Endothelial cell (in vitro differentiated cells): ENCODE measurements around the gene SORCS2. TPM values are rescaled to one million over a fixed set of nuclear protein-coding genes. Genes with fewer than 3 reads are reported as not detected.

Source experiments
- DNase-seq: peaks from one replicate; pipeline ENCODE4 v3.0.0; 2021; ENCODE audit warnings: low spot score
- H3K27ac Mint-ChIP-seq: one replicate; pipeline ENCODE4 v1.8.0; 2021; ENCODE audit warnings: mixed read lengths, inconsistent platforms; ENCODE audit not compliant: unreplicated experiment
- H3K27me3 Mint-ChIP-seq: one replicate; pipeline ENCODE4 v1.8.0; 2021; ENCODE audit warnings: mild to moderate bottlenecking, moderate library complexity, mixed read lengths, inconsistent platforms; ENCODE audit not compliant: unreplicated experiment
- H3K36me3 Mint-ChIP-seq: one replicate; pipeline ENCODE4 v1.8.0; 2021; ENCODE audit warnings: mild to moderate bottlenecking, low read depth, mixed read lengths, inconsistent platforms; ENCODE audit not compliant: unreplicated experiment
- H3K4me1 Mint-ChIP-seq: one replicate; pipeline ENCODE4 v1.8.0; 2021; ENCODE audit warnings: mild to moderate bottlenecking, mixed read lengths, inconsistent platforms; ENCODE audit not compliant: unreplicated experiment
- H3K4me3 Mint-ChIP-seq: one replicate; pipeline ENCODE4 v1.8.0; 2021; ENCODE audit warnings: mild to moderate bottlenecking, mixed read lengths, inconsistent platforms; ENCODE audit not compliant: unreplicated experiment
- H3K9me3 Mint-ChIP-seq: one replicate; pipeline ENCODE4 v1.8.0; 2021; ENCODE audit warnings: mixed read lengths, inconsistent platforms; ENCODE audit not compliant: unreplicated experiment
- CTCF ChIP-seq: fragments of 200-600 bp; sonication (generic); IDR thresholded peaks from one replicate; pipeline ENCODE4 v1.5.0; 2021; ENCODE audit warnings: antibody characterized with exemption; ENCODE audit not compliant: unreplicated experiment
- total RNA-seq: library from RNA; stranded (reverse); fragmentation: NEBNext Ultra II Directional; extraction: Animal tissue kit (Norgen Biotek cat#: 25700); gene quantifications from one replicate; pipeline ENCODE4 v1.2.1, GENCODE V29; 2021; ENCODE audit not compliant: unreplicated experiment

Gene SORCS2
- total RNA-seq, 1 donor from 2014 or later, result 1.3 TPM

GRCh38 chr4:7608046-7608445 is 415.7 kb downstream of the SORCS2 start:
- H3K27ac Mint-ChIP-seq, result no peak overlapping the region
- no peaks in the 10 kb centered on the region for H3K4me1 Mint-ChIP-seq
- peaks cover 3% of the 10 kb centered on the region for H3K9me3 Mint-ChIP-seq
- peaks cover 5% of the 10 kb centered on the region for H3K36me3 Mint-ChIP-seq
- no peak for TF ChIP-seq CTCF
- DNase-seq, result no peak
- H3K27me3 Mint-ChIP-seq, result peaks cover 7% of the 10 kb centered on the region
- no peak overlapping the region for H3K4me3 Mint-ChIP-seq

- H3K36me3 Mint-ChIP-seq, result no peaks in the 10 kb centered on the region
- no peak for TF ChIP-seq CTCF
- H3K4me1 Mint-ChIP-seq, result no peaks in the 10 kb centered on the region
- no peaks in the 10 kb centered on the region for H3K9me3 Mint-ChIP-seq
- DNase-seq, result no peak
- H3K27ac Mint-ChIP-seq, result no peak overlapping the region
- H3K4me3 Mint-ChIP-seq, result no peak overlapping the region
- H3K27me3 Mint-ChIP-seq, result peaks cover 7% of the 10 kb centered on the region
Observed at GRCh38 chr4:7609316-7609715, 417.0 kb downstream of the SORCS2 start.

- no peak overlapping the region for H3K4me3 Mint-ChIP-seq
- no peak overlapping the region for H3K27ac Mint-ChIP-seq
- TF ChIP-seq CTCF, result no peak
- no peaks in the 10 kb centered on the region for H3K9me3 Mint-ChIP-seq
- no peaks in the 10 kb centered on the region for H3K36me3 Mint-ChIP-seq
- DNase-seq, result no peak
- H3K27me3 Mint-ChIP-seq, result peaks cover 7% of the 10 kb centered on the region
- no peaks in the 10 kb centered on the region for H3K4me1 Mint-ChIP-seq
Observed at GRCh38 chr4:7610022-7610670, 417.8 kb downstream of the SORCS2 start.

- Mint-ChIP-seq H3K9me3 (no peaks in the 10 kb centered on the region), H3K36me3 (no peaks in the 10 kb centered on the region), H3K4me3 (no peak overlapping the region), H3K27me3 (peaks cover 7% of the 10 kb centered on the region), H3K27ac (no peak overlapping the region), H3K4me1 (no peaks in the 10 kb centered on the region)
- no peak for TF ChIP-seq CTCF
- no peak for DNase-seq
Observed at GRCh38 chr4:7610841-7611240, 418.5 kb downstream of the SORCS2 start.

- Mint-ChIP-seq H3K27me3 (peaks cover 5% of the 10 kb centered on the region), H3K27ac (no peak overlapping the region), H3K9me3 (no peaks in the 10 kb centered on the region), H3K4me3 (no peak overlapping the region), H3K4me1 (no peaks in the 10 kb centered on the region), H3K36me3 (no peaks in the 10 kb centered on the region)
- no peak for TF ChIP-seq CTCF
- no peak for DNase-seq
Observed at GRCh38 chr4:7612311-7612897, 420.1 kb downstream of the SORCS2 start.
